ENCODE data around the gene MBNL2.

MBNL2 gene

DNA sequence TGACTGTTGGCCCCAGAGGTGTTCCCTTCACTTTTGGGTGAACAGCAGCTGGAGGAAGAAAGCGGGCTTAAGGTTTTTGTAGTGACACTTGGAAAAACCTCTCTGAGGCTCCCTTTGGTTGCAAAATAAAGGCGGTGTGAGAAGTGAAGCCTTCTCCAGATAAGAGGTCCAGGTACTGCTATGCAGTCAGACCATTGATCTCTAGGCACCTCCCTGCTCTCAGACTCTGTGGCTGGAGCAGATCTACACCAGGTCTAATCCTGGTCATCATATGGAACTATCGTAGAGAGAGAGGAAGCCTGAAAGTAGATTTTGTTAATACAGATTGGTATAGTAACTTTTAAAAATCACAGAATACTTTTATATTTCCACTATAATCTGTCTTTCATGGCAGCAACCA lies 47.5 kb downstream of the MBNL2 start:
- no peak for DNase-seq (ENCODE audit: low read depth in 1 of 2, low spot score in 1 of 2)

DNA sequence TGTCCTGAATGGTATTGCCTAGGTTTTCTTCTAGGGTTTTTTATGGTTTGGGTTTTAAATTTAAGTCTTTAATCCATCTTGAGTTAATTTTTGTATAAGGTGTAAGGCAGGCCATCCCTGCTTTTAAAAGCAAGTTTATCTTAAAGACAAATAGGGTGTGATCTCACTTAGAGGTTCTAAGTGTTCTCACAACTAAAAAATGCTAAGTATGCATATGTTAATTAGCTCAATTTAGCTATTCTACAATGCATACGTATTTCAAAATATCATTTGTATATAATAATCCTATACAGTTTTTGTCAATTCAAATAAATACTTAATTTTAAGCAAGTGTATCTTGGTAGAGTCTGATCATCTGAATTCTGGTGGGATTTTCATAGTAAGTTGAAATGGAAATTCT lies 50.4 kb downstream of the MBNL2 start:
- no peak for DNase-seq (ENCODE audit: low read depth in 1 of 2, low spot score in 1 of 2)

DNA sequence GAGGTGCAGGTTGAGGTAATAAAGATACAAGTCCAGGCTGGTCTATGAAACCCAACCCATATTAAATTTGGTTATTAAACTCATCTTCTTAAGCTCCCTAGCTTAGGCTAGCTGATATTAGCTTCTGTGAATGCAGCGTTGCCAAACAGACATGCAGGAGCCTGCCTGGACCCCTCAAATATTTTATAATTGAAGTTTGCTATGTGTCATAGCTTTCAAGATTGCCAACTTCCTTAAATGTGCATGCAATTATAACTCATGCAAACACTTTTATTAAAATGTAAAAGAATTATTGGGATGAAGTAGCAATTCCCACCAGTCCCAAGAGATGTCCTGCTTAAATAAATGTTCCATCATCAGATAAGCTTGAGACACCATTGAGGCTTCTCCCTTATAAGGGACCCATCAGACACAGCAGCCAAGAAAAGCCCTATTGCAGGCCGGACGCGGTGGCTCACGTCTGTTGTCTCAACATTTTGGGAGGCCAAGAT lies 51.3 kb downstream of the MBNL2 start:
- DNase-seq (ENCODE audit: low read depth in 1 of 2, low spot score in 1 of 2): no peak

DNA sequence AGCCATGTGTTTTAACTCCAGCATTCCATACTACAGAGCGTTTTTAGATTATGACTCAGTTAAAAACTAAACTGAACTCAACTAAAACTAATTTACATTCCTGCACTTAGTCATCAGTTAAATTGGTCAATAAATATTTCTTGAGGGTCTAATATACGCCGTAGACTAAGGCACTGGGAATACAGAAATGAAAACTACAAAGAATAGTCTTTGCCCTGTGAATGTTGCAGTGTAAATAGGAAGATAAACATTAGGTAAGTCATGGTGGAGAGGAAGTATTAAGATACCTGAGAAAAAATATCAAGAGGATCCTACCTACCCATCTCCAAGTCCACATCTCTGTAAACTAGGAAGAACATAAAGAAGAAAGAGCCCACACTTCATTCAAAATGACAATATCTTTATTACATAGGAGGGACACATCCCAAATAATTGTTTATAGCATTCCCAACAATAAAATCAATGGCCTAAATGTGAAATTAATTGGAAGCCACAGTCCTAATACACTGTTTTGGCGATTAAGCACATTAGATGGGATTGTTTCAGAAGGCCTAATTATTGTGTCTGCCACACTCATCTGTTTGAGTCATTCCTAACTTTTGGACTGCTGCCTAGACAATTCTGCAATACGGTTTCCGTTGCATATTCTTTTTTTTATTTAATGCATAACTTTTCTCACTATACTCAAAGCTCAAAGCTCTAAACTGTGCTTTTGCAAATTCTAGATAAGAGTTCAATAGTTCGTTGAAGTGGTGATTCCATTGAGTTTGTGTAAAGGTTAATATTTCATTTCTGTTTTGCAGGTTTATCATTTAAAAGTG lies 52.9 kb downstream of the MBNL2 start:
- no peak for DNase-seq (ENCODE audit: low read depth in 1 of 2, low spot score in 1 of 2)

DNA sequence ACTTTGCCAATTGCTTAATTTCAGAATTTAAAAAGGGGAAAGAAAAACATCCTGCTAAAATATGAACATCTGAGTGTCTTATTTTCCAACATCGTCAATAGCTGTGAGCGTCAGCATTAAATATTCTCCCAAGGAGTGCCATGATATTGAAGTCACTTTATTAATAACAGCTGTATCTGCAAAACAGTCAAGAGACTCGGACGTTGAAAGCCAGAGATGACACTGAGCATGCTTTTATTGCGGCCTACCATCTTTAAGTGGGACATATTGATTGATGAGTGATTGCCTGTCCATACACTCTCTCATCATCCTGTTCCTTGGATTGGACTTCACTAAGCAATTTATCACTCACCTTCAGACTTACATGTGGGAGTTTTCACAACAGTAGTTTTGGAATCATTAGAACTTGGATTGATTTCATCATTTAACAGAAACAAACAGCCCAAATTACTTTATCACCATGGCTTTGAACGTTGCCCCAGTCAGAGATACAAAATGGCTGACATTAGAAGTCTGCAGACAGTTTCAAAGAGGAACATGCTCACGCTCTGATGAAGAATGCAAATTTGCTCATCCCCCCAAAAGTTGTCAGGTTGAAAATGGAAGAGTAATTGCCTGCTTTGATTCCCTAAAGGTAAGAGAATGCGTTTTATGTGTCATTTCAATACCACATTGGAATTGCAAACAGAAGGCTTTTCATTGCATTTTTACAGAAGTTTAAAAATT lies 53.8 kb downstream of the MBNL2 start:
- DNase-seq (ENCODE audit: low read depth in 1 of 2, low spot score in 1 of 2): no peak

- DNase-seq (ENCODE audit: low read depth in 1 of 2, low spot score in 1 of 2): no peak
Measured at GRCh38 chr13:97276862-97277269, 54.7 kb downstream of the MBNL2 start.

- no peak for DNase-seq (ENCODE audit: low read depth in 1 of 2, low spot score in 1 of 2)
Measured at GRCh38 chr13:97278435-97279411, 56.6 kb downstream of the MBNL2 start.

DNA sequence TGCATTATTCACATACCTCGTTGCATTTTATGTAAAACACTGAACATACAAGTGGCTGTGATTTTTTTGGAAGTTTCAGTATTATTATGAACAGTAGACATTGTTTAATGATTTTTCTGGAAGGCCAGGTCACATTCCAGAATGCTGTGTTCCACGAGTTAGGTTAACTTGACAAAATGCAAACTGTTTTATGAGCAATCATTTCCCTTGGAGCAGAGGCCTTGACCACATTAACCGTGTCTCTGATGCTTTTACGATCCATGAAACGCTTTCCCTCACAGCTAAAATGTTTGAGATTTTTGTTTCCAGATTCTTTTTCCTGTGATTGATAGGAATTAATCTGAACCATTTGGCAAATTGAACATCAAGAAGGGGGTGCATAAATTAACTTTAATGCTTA lies 57.8 kb downstream of the MBNL2 start:
- no peak for DNase-seq (ENCODE audit: low read depth in 1 of 2, low spot score in 1 of 2)

- DNase-seq (ENCODE audit: low read depth in 1 of 2, low spot score in 1 of 2): no peak
Measured at GRCh38 chr13:97280478-97280877, 58.3 kb downstream of the MBNL2 start.

GRCh38 chr13:97281028-97281427 lies 58.9 kb downstream of the MBNL2 start:
- DNase-seq (ENCODE audit: low read depth in 1 of 2, low spot score in 1 of 2): no peak

GRCh38 chr13:97282705-97283104 lies 60.6 kb downstream of the MBNL2 start:
- no peak for DNase-seq (ENCODE audit: low read depth in 1 of 2, low spot score in 1 of 2)

GRCh38 chr13:97283888-97284287 lies 61.8 kb downstream of the MBNL2 start:
- DNase-seq (ENCODE audit: low read depth in 1 of 2, low spot score in 1 of 2): no peak

- DNase-seq (ENCODE audit: low read depth in 1 of 2, low spot score in 1 of 2): no peak
Measured at GRCh38 chr13:97284558-97284957, 62.4 kb downstream of the MBNL2 start.

- no peak for DNase-seq (ENCODE audit: low read depth in 1 of 2, low spot score in 1 of 2)
Measured at GRCh38 chr13:97285221-97285955, 63.3 kb downstream of the MBNL2 start.

DNA sequence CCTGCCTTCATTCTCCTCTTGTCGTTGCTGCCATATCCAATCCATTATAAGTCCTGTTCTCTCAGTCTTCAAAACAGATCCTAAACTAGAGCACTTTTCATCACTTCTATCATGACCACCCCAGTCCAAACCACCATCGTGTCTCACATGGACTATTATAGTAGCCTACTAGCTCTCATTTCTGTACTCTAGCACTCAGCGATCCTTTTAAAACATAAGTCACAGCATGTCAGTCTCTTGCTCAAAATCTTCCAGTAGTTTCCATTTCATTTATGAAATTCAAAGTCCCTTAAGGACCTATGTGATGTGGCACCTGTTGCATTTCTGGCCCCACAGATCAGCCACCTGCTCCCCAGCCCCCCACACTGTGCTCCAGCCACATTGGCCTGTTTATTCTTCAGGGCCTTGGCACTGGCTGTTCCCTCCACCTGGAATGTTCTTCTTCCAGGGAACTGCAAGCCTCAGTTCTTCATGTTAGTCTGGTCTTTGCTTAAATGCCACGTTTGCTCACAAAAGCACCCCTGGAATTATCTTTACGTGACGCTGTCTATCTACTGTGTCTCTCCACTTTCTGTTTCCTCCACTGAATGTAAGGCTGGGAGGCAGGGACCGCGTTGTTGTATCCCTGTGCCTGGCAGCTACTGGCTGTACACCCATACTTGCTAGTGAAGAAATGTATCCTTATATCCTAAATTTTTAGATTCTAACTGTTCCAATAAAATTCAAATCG lies 64.3 kb downstream of the MBNL2 start:
- DNase-seq (ENCODE audit: low read depth in 1 of 2, low spot score in 1 of 2): no peak

DNA sequence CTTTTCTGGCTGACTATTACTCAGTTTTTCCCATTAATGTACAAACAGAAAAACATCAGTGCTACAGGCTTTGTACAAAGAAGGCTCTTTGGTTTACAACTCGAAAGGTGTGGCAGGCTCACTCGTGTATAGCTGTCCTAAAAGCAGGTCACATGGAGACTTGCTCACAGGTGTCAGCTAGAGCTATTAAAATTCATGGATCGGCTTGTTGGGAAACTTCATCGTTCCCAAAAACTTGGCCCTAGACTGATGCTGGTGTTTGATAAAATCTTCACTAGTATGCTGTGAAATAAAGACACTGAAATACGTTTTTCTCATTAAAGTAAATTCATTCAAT lies 64.9 kb downstream of the MBNL2 start:
- no peak for DNase-seq (ENCODE audit: low read depth in 1 of 2, low spot score in 1 of 2)

DNA sequence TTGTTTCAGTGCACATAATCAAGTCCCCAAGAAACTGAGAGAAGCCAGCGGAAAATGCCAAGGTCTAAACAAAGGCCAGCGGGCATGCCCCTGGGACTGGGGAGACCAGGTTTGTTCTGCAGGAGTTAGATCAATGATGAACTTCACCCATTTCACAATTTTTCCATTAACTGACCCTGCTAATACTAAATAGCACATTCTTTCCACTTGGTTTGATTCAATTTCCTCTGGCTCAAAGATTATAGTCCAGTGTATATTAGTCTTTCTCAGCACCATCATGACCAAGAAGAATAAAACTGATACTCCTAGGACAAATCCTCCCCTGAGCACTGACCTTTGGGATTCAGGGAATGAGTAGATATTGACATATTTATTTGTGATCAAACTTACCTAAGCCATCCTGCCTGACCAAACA lies 66.4 kb downstream of the MBNL2 start:
- no peak for DNase-seq (ENCODE audit: low read depth in 1 of 2, low spot score in 1 of 2)

DNA sequence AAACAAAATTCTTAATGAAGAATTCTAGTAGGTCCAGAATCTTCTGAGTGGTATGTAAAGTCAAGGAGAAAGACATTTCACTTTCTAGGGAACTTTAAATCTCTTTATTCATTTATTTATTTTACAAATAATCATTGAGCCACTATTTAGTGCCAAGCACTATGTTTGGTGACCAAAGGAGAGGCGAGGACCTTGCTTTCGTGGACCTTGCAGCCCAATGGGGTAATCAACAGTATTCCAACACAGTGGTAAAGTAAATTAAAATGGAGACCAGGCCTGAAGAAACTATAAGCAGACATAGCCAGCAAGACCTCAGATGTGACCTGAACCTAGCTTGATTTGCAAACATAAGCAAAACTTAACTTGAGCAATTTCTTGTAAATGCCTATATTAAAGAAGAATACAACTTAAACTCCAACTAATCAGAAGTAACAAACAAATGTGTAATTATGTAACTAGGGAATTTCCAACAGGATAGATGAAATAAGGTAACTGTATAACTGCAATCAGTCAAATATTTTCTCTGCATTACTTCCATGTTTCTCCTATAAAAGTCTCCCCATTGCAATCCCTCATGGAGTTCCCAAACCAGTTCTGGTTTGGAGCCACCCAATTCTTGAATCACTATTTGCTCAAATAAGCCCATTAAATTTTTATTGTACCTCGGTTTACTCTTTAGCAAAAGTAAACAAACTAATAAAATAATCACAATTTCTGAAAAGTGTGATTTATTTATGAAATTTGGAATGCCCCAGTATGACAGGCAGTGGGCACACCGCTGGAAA lies 67.6 kb downstream of the MBNL2 start:
- no peak for DNase-seq (ENCODE audit: low read depth in 1 of 2, low spot score in 1 of 2)

All from activated T-helper 1 cell treated with anti-CD3 and anti-CD28 coated beads, Interleukin-2, amount 50 U/mL, for 16 hours (primary cell).